ENCODE measurements around the gene NAB1. TPM values are rescaled to one million over a fixed set of nuclear protein-coding genes. Genes with fewer than 3 reads are reported as not detected.

Gene NAB1
- total and polyA plus RNA-seq, 8 donors: 14.2 to 121 (median 35.3) TPM

DNA sequence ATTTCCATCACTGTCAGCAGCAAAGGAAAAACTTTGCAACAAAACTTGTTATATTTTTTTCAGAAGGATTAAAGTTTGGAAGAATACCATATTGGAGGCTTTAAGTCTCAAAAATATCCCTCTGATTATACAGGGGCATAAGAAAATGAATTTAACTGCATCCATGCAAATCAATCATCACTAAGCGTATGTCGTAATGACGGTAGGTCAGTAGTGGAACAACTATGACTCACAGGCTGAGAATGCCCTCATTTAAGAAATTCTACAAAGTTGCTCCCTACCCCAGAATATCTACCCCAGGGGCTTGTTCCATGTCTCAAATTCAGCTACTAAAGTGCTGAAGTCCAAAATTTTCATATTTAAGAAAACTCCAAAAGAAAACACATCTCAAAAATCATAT is 12.5 kb upstream of the NAB1 start:
- intact Hi-C loops (cut with DNase I; ENCODE audit: low total_unique reads): no loop called here
- DNase-seq: peak in 1 of 2 donors; percentile 52
- peak overlapping the region in 3 of 5 donors; percentile 10 to 59 (median 52) for H3K27ac ChIP-seq
- H3K4me1 ChIP-seq: peaks cover 11 to 36% (median 19%) of the 10 kb centered on the region in 4 donors
- no peaks in the 10 kb centered on the region for H3K27me3 ChIP-seq
- no peaks in the 10 kb centered on the region for H3K36me3 ChIP-seq
- H3K4me3 ChIP-seq: no peak overlapping the region
- WGBS, 5 donors: 45 to 80% (median 65%) methylated on average over 3 of the region's 3 CpGs
- TF ChIP-seq POLR2AphosphoS5 (IDR thresholded peaks at IDR 0.05): no peak
- TF ChIP-seq CTCF (IDR thresholded peaks at IDR 0.05): no peak
- H3K9me3 ChIP-seq: no peaks in the 10 kb centered on the region

DNA sequence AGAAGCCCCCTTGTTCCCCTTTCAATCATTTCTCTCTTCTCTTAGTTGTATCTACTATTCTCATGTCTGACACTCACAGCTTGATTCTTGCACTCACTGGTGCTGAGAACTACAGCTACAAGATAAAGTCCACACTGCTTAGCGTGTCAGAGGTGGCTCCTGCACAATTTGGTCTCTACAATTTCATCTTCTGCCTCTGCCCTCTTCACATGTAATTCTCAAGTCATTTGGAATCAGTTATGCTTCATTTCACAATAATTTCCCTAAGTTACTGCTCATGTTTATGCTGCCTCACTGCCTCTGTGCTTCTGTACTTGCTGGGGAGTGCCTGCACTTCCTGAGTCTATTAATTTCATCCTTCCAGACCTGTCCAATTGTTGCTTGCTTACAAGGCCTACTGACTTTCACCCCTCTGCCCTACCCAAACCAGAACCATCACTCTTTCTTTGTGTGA is 11.6 kb upstream of the NAB1 start:
- H3K4me1 ChIP-seq: peaks cover 11 to 36% (median 19%) of the 10 kb centered on the region in 4 donors
- H3K27me3 ChIP-seq: no peaks in the 10 kb centered on the region
- intact Hi-C loops (cut with DNase I; ENCODE audit: low total_unique reads): no loop called here
- TF ChIP-seq POLR2A (IDR thresholded peaks at IDR 0.05) (no peak), POLR2AphosphoS5 (IDR thresholded peaks at IDR 0.05) (no peak), CTCF (IDR thresholded peaks at IDR 0.05) (no peak), EP300 (IDR thresholded peaks at IDR 0.05) (no peak)
- H3K9me3 ChIP-seq: no peaks in the 10 kb centered on the region
- peak overlapping the region in 4 of 5 donors; percentile 4 to 59 (median 36) for H3K27ac ChIP-seq
- H3K36me3 ChIP-seq: no peaks in the 10 kb centered on the region
- H3K4me3 ChIP-seq: no peak overlapping the region
- WGBS, 5 donors: 29 to 60% (median 44%) methylated on average over 1 of the region's 1 CpG
- DNase-seq: peak in 1 of 2 donors; percentile 37

DNA sequence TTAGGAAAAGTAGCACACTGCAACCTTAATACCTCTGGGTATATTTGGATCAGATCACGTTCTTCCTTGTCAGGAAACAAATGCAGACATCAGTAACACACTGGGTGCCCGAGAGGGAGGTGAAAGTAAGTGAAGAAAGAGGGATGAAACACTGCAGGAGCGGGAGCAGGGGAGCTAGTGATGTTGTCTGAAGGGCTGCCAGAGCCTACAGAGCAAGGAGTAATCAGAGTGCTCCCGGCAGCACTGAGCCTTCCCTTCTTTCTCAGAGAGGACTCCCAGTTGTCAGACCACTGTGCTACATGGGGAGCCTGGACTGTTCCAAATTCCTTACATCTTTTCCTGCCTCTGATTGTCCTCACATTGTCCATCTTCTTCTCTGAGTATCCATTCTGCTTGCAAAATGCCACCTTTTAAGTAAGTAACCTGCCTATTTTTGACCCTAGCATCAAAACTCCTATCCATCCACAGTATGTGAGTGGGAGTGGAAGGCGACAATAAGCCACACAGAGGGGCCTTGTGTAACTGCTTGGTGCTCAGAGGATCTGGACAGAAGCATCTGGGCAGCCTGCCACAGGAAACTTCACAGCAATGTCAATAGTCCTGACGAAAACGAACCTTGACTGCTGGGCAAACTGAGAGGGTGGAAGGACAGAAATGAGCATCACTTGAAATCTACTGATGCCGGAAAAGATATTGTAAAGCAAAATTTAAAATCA is 10.8 kb upstream of the NAB1 start:
- H3K4me1 ChIP-seq: peaks cover 11 to 36% (median 19%) of the 10 kb centered on the region in 4 donors
- H3K4me3 ChIP-seq: no peak overlapping the region
- peak; percentile 34 to 38 for DNase-seq
- H3K36me3 ChIP-seq: no peaks in the 10 kb centered on the region
- no peak for TF ChIP-seq POLR2A (IDR thresholded peaks at IDR 0.05)
- TF ChIP-seq EP300 (IDR thresholded peaks at IDR 0.05): no peak
- no peak for TF ChIP-seq POLR2AphosphoS5 (IDR thresholded peaks at IDR 0.05)
- TF ChIP-seq CTCF (IDR thresholded peaks at IDR 0.05): no peak
- intact Hi-C loops (cut with DNase I; ENCODE audit: low total_unique reads): no loop called here
- H3K9me3 ChIP-seq: no peaks in the 10 kb centered on the region
- WGBS, 5 donors: 48 to 69% (median 59%) methylated on average over 8 of the region's 8 CpGs
- peak overlapping the region in 4 of 5 donors; percentile 4 to 59 (median 36) for H3K27ac ChIP-seq
- no peaks in the 10 kb centered on the region for H3K27me3 ChIP-seq

GRCh38 chr2:190640117-190640516 is 8.8 kb upstream of the NAB1 start:
- Histone ChIP-seq H3K27ac (no peak overlapping the region), H3K27me3 (no peaks in the 10 kb centered on the region), H3K4me1 (peaks cover 7 to 29% (median 19%) of the 10 kb centered on the region in 4 donors), H3K9me3 (no peaks in the 10 kb centered on the region), H3K36me3 (no peaks in the 10 kb centered on the region), H3K4me3 (no peak overlapping the region)
- DNase-seq: no peak
- intact Hi-C loops (cut with DNase I; ENCODE audit: low total_unique reads): no loop called here
- TF ChIP-seq POLR2AphosphoS5 (IDR thresholded peaks at IDR 0.05) (no peak), CTCF (IDR thresholded peaks at IDR 0.05) (no peak), EP300 (IDR thresholded peaks at IDR 0.05) (no peak), POLR2A (IDR thresholded peaks at IDR 0.05) (no peak)
- WGBS, 5 donors: 73 to 84% (median 81%) methylated on average over 1 of the region's 1 CpG

Measured in stomach (tissue), 9 donors.